ENCODE results near the gene PACS2.
"Not testable (repeated sequence)": the region's sequence is repeated elsewhere in the genome, so short reads cannot be mapped to it uniquely, and the experiment has no call there.

The PACS2 gene

GRCh38 chr14:105314287-105315200 is at the start of gene PACS2:
TSS of gene PACS2 (plus strand) at chr14:105314748. CDS start at chr14:105314919, 171 bp downstream.
- DNase-seq (ENCODE audit: extremely low spot score, insufficient read length, low read depth), result peak; percentile 99
- FAIRE-seq, result peak; percentile 12

DNA sequence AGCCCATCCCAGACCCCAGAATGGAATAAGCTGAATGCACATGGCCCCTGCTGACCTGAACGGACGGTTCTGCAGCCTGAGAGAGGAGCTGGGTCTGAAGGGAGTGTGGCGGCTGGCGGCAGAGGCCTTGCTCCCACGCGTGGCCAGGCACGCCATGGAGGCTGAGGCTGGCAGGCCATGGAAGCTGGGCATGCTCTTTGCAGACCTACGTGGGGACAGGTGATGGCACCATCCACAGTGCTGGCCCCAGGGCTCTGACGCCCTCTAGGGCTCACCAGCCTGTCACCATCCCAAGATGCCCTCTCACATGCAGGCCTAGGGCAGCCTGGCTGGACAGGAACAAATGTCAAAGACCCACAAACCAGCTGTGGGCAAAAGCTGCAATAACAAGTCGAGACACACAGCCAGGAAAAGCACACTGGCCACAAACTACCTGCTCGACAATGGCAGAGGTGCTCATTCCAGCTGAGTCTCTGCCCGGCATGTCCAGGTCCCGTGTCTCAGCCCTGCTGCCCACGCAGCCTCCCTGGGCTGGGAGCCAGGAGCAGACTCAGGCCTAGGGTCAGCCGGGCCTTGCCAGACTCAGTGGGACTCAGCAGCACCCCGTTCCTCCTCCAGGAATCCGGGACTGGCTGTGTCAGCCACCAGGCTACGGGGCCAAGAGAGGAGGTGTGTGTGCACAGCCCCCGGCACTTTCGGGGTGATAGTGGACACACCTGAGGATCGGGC is 46.6 kb upstream of the PACS2 start:
- no peak for FAIRE-seq
- DNase-seq (ENCODE audit: extremely low spot score, insufficient read length, low read depth), result no peak

- DNase-seq (ENCODE audit: extremely low spot score, insufficient read length, low read depth) (no peak), FAIRE-seq (no peak)
Measured at GRCh38 chr14:105268736-105269354, 45.7 kb upstream of the PACS2 start.

- no peak for DNase-seq (ENCODE audit: extremely low spot score, insufficient read length, low read depth)
Measured at GRCh38 chr14:105269405-105269804, 45.1 kb upstream of the PACS2 start.

GRCh38 chr14:105271224-105271890 is 43.2 kb upstream of the PACS2 start:
- no peak for FAIRE-seq
- no peak for DNase-seq (ENCODE audit: extremely low spot score, insufficient read length, low read depth)

More at GRCh38 chr14:105269405-105269804, 45.1 kb upstream of the PACS2 start:
- no peak for FAIRE-seq

DNA sequence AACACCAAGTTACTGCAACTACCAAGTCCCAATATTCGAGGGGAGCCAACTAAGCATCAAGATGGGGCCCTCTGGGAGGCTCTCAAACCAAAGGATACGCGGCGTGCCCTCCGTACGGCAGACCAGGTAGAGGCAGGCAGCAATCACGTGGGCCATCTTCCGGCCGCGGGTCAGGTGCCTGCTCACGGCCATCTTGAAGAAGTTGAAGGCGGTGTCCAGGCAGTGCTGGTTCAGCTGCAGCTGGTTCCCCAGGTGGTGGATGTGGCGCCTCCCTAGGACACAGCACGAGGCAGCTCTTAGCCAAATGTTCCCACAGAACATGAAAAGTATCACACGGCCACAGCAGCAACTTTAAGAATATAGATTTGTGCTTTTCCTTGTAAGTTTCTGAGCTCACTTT is 41.9 kb upstream of the PACS2 start:
- FAIRE-seq, result no peak
- DNase-seq (ENCODE audit: extremely low spot score, insufficient read length, low read depth), result no peak

- DNase-seq (ENCODE audit: extremely low spot score, insufficient read length, low read depth) (no peak), FAIRE-seq (no peak)
Measured at GRCh38 chr14:105273062-105273461, 41.5 kb upstream of the PACS2 start.

DNA sequence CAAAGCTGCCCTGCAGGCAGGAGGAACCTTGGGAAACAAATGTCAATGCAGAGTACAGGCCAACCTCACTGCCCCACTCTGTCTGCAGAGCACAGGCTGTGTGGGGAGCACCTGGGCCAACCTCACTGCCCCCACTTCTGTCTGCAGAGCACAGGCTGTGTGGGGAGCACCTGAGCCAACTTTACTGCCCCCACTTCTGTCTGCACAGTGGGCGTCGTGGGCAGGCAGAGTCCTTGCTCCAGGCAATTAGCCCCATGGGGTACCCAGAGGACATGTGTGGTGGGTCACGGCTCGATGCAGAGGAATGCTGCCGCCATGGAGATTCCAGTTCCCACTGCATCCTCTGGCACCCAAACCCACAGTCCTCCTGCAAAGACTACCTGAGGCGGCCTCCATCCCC is 39.9 kb upstream of the PACS2 start:
- FAIRE-seq (no peak), DNase-seq (ENCODE audit: extremely low spot score, insufficient read length, low read depth) (no peak)

- no peak for DNase-seq (ENCODE audit: extremely low spot score, insufficient read length, low read depth)
- no peak for FAIRE-seq
Measured at GRCh38 chr14:105275267-105275946, 39.1 kb upstream of the PACS2 start.

GRCh38 chr14:105277448-105277847 is 37.1 kb upstream of the PACS2 start:
- FAIRE-seq; DNase-seq (ENCODE audit: extremely low spot score, insufficient read length, low read depth): not testable (repeated sequence)

- DNase-seq (ENCODE audit: extremely low spot score, insufficient read length, low read depth), result no peak
- FAIRE-seq, result no peak
Measured at GRCh38 chr14:105279642-105280361, 34.7 kb upstream of the PACS2 start.

GRCh38 chr14:105280525-105280924 is 34.0 kb upstream of the PACS2 start:
- FAIRE-seq (no peak), DNase-seq (ENCODE audit: extremely low spot score, insufficient read length, low read depth) (no peak)

GRCh38 chr14:105281371-105282097 is 33.0 kb upstream of the PACS2 start:
- FAIRE-seq (peak; percentile 83), DNase-seq (ENCODE audit: extremely low spot score, insufficient read length, low read depth) (peak; percentile 38)

GRCh38 chr14:105282098-105282725 is 32.3 kb upstream of the PACS2 start:
- no peak for FAIRE-seq

GRCh38 chr14:105283028-105283427 is 31.5 kb upstream of the PACS2 start:
- FAIRE-seq, result no peak
- DNase-seq (ENCODE audit: extremely low spot score, insufficient read length, low read depth), result no peak

More at GRCh38 chr14:105282098-105282725, 32.3 kb upstream of the PACS2 start:
- DNase-seq (ENCODE audit: extremely low spot score, insufficient read length, low read depth), result no peak

DNA sequence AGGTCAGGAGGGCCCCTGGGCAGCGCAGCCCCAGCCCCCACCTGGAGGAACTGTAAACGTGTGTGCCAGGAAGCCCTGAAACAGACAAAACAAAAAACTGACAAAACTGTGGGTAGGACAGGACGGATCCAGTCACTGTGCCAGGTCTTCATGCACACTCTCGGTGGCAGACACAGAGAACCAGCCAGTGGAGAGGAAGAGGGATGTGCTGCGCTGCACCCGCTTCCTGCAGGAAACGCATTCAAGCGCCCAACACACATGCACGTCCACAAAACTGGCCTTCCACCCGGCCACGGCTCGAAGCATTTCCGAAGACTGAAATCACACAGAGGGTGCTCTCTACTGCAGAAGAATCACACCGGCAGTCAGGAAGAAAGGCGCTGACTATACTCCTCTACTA is 30.6 kb upstream of the PACS2 start:
- FAIRE-seq, result no peak
- no peak for DNase-seq (ENCODE audit: extremely low spot score, insufficient read length, low read depth)

DNA sequence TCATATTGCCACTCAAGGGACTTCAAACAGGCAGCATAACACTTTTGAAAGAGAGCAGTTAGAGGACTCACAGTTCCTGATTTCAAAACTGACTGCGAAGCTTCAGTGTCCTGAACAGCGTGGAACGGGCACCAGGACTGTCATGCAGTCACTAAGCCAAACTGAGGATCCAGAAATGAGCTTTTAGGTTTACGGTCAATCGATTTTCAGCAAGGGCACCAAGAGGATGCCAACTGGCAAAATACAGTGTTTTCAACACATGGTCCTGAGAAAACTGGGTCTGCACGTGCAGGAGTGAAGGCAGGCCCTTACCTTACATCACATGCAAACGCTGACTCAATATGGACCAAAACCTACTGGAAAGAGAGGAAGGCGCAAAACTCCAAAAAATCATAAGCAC is 29.4 kb upstream of the PACS2 start:
- FAIRE-seq (no peak), DNase-seq (ENCODE audit: extremely low spot score, insufficient read length, low read depth) (no peak)

GRCh38 chr14:105286759-105287144 is 27.8 kb upstream of the PACS2 start:
- FAIRE-seq (no peak), DNase-seq (ENCODE audit: extremely low spot score, insufficient read length, low read depth) (no peak)

Data from GM18507 (cell line).